Liver (tissue), 9 donors: ENCODE results near the gene CDH13. TPM values are rescaled to one million over a fixed set of nuclear protein-coding genes. Genes with fewer than 3 reads are reported as not detected.

Experiments
- DNase-seq: peaks from one replicate; pipeline ENCODE4 v3.0.0-alpha.2; 2017; ENCODE audit warnings: low spot score
- H3K27ac ChIP-seq, 2 donors: one replicate each; pipeline ENCODE4 v1.7.0; 2013; ENCODE audit warnings: inconsistent platforms in 2 of 2, low read length in 2 of 2, control low read depth in 1 of 2, low read depth in 1 of 2, mild to moderate bottlenecking in 1 of 2
- H3K27me3 ChIP-seq, 4 donors: one replicate each; pipeline versions ENCODE4 v1.6.1 to v1.7.0; 2013; ENCODE audit warnings: low read length in 3 of 4, inconsistent platforms in 1 of 4, mild to moderate bottlenecking in 1 of 4, moderate library complexity in 1 of 4; ENCODE audit not compliant: control insufficient read depth in 4 of 4, insufficient read depth in 4 of 4
- H3K36me3 ChIP-seq, 4 donors: one replicate each; pipeline versions ENCODE4 v1.6.1 to v1.7.0; 2013; ENCODE audit warnings: low read length in 3 of 4, mild to moderate bottlenecking in 3 of 4, low read depth in 1 of 4, moderate library complexity in 1 of 4; ENCODE audit not compliant: control insufficient read depth in 4 of 4, insufficient read depth in 3 of 4
- H3K4me1 ChIP-seq, 4 donors: one replicate each; pipeline versions ENCODE4 v1.6.1 to v1.7.0; 2013; ENCODE audit warnings: low read length in 3 of 4, mild to moderate bottlenecking in 3 of 4, moderate library complexity in 1 of 4; ENCODE audit not compliant: control insufficient read depth in 4 of 4, insufficient read depth in 4 of 4
- H3K4me3 ChIP-seq, 3 donors: one replicate each; pipeline versions ENCODE4 v1.6.1 to v1.7.0; 2013; ENCODE audit warnings: low read length in 3 of 3, control low read depth in 1 of 3, low read depth in 1 of 3, mild to moderate bottlenecking in 1 of 3
- H3K9ac ChIP-seq, 2 donors: one replicate each; pipeline ENCODE4 v1.7.0; 2013; ENCODE audit warnings: low read length in 2 of 2, mild to moderate bottlenecking in 2 of 2, moderate library complexity in 2 of 2, control low read depth in 1 of 2, low read depth in 1 of 2
- H3K9me3 ChIP-seq, 4 donors: one replicate each; pipeline versions ENCODE4 v1.6.1 to v1.7.0; 2013; ENCODE audit warnings: low read length in 3 of 4; ENCODE audit not compliant: control insufficient read depth in 4 of 4
- ATF3 ChIP-seq: IDR thresholded peaks from 2 replicates; pipeline ENCODE4 v1.6.1; 2016; ENCODE audit warnings: antibody characterized with exemption
- CTCF ChIP-seq: fragments of 150-350 bp; IDR thresholded peaks from 2 replicates; pipeline ENCODE4 v1.5.1; 2017; ENCODE audit warnings: improper control_type of control experiment, low read depth, low read length; ENCODE audit not compliant: missing input control
- EGR1 ChIP-seq, 2 donors: IDR thresholded peaks; 2 replicates each; pipeline ENCODE4 v1.6.1; 2016 to 2018; ENCODE audit warnings: antibody characterized with exemption in 2 of 2, low read depth in 2 of 2
- FOXA1 ChIP-seq: IDR thresholded peaks from 2 replicates; pipeline ENCODE4 v1.6.1; 2016; ENCODE audit warnings: antibody characterized with exemption
- FOXA2 ChIP-seq: IDR thresholded peaks from 2 replicates; pipeline ENCODE4 v1.6.1; 2016; ENCODE audit warnings: antibody characterized with exemption
- GABPA ChIP-seq, 2 donors: IDR thresholded peaks in 1 of 2; conservative IDR thresholded peaks in 1 of 2; 2 replicates each; pipeline ENCODE4 v1.6.1; 2016; ENCODE audit warnings: antibody characterized with exemption in 2 of 2, mild to moderate bottlenecking in 1 of 2, moderate library complexity in 1 of 2
- JUND ChIP-seq, 2 donors: IDR thresholded peaks; 2 replicates each; pipeline ENCODE4 v1.6.1; 2016; ENCODE audit warnings: antibody characterized with exemption in 2 of 2
- MAX ChIP-seq: IDR thresholded peaks from 2 replicates; pipeline ENCODE4 v1.6.1; 2016; ENCODE audit warnings: antibody characterized with exemption
- NR2F2 ChIP-seq: IDR thresholded peaks from 2 replicates; pipeline ENCODE4 v1.6.1; 2016; ENCODE audit warnings: antibody characterized with exemption
- REST ChIP-seq: IDR thresholded peaks from 2 replicates; pipeline ENCODE4 v1.6.1; 2016; ENCODE audit warnings: antibody characterized with exemption, mild to moderate bottlenecking
- RXRA ChIP-seq, 2 donors: IDR thresholded peaks; 2 replicates each; pipeline ENCODE4 v1.6.1; 2017 to 2018; ENCODE audit warnings: antibody characterized with exemption in 2 of 2, mild to moderate bottlenecking in 1 of 2
- TAF1 ChIP-seq: conservative IDR thresholded peaks from 2 replicates; pipeline ENCODE4 v1.6.1; 2016; ENCODE audit warnings: antibody characterized with exemption, mild to moderate bottlenecking
- YY1 ChIP-seq: IDR thresholded peaks from 2 replicates; pipeline ENCODE4 v1.6.1; 2016; ENCODE audit warnings: antibody characterized with exemption, mild to moderate bottlenecking
- ZBTB33 ChIP-seq: IDR thresholded peaks from 2 replicates; pipeline ENCODE4 v1.6.1; 2016; ENCODE audit warnings: antibody characterized with exemption
- WGBS: extraction: QIAGEN DNeasy Blood & Tissue Kit; methylation state at CpG from one replicate; pipeline ENCODE4 v1.1.7; 2013; 5-methylcytosine and 5-hydroxymethylcytosine counted together
- polyA plus RNA-seq, 2 donors: library from polyadenylated mRNA; stranded (reverse) in 1 of 2; unstranded in 1 of 2; fragments of 200-250 nt in 1 of 2; fragments of >200 nt in 1 of 2; fragmentation: Nextera tagmentation in 1 of 2; extraction: Ambion mirVana in 1 of 2; gene quantifications; one replicate each; pipeline versions ENCODE4 v1.2.1 to v1.2.3, GENCODE V29; 2013 to 2015
- total RNA-seq, 2 donors: library from RNA; depleted of rRNA; stranded (reverse); fragments of >200 nt; gene quantifications; one replicate each; pipeline ENCODE4 v1.2.3, GENCODE V29; 2014
- donor health status: healthy.
- donor health status: healthy.
- donor health status: healthy.
- donor health status: healthy.
- donor health status: healthy.

Gene CDH13
- total and polyA plus RNA-seq, 4 donors, result 0.21 to 1.5 (median 0.58) TPM

- 76% methylated on average over 7 of the region's 7 CpGs for WGBS
- no peaks in the 10 kb centered on the region for H3K9me3 ChIP-seq
Observed at GRCh38 chr16:82587289-82587688, 39.5 kb upstream of the CDH13 start.

More at GRCh38 chr16:82587289-82587688, 39.5 kb upstream of the CDH13 start:
- DNase-seq, result no peak
- no peak overlapping the region for H3K27ac ChIP-seq
- no peak overlapping the region for H3K9ac ChIP-seq
- no peak overlapping the region for H3K4me3 ChIP-seq
- TF ChIP-seq FOXA1 (no peak), GABPA (IDR thresholded peaks at IDR 0.05 in 1 of 2, conservative IDR thresholded peaks at IDR 0.05 in 1 of 2) (no peak), YY1 (no peak), CTCF (no peak), ZBTB33 (no peak), TAF1 (no peak), EGR1 (IDR thresholded peaks at IDR 0.05; ENCODE audit: low read depth in 2 of 2) (no peak), RXRA (IDR thresholded peaks at IDR 0.05) (no peak), ATF3 (no peak), JUND (IDR thresholded peaks at IDR 0.05) (no peak), REST (no peak), FOXA2 (no peak), NR2F2 (no peak), MAX (no peak)
- no peaks in the 10 kb centered on the region for H3K36me3 ChIP-seq
- no peaks in the 10 kb centered on the region for H3K27me3 ChIP-seq
- H3K4me1 ChIP-seq, result no peaks in the 10 kb centered on the region
